H9 (cell line): ENCODE data around the gene LRRC28. TPM values are rescaled to one million over a fixed set of nuclear protein-coding genes. Genes with fewer than 3 reads are reported as not detected.

ENCODE experiments used
- DNase-seq: peaks from one replicate; pipeline ENCODE4 v3.0.0-alpha.2; 2017
- H2AFZ ChIP-seq: one replicate; pipeline ENCODE4 v1.6.1; 2013; ENCODE audit warnings: mild to moderate bottlenecking, low read length, control low read depth, moderate library complexity
- H2AK5ac ChIP-seq: 2 replicates; pipeline ENCODE4 v1.6.1; 2013; ENCODE audit warnings: low read length, control low read depth, mixed read lengths; ENCODE audit not compliant: insufficient read length
- H2BK120ac ChIP-seq: one replicate; pipeline ENCODE4 v1.6.1; 2013; ENCODE audit warnings: low read depth, mild to moderate bottlenecking, low read length, control low read depth, inconsistent platforms; ENCODE audit not compliant: poor library complexity, severe bottlenecking
- H2BK12ac ChIP-seq: 2 replicates; pipeline ENCODE4 v1.6.1; 2013; ENCODE audit warnings: low read length, control low read depth, mixed read lengths, low read depth; ENCODE audit not compliant: insufficient read length
- H2BK15ac ChIP-seq: 2 replicates; pipeline ENCODE4 v1.6.1; 2013; ENCODE audit warnings: low read depth, low read length, control low read depth
- H2BK20ac ChIP-seq: one replicate; pipeline ENCODE4 v1.6.1; 2013; ENCODE audit warnings: low read depth, mild to moderate bottlenecking, low read length, control low read depth, inconsistent platforms; ENCODE audit not compliant: poor library complexity, severe bottlenecking
- H2BK5ac ChIP-seq: 2 replicates; pipeline ENCODE4 v1.6.1; 2013; ENCODE audit warnings: low read length, control low read depth, mixed read lengths; ENCODE audit not compliant: insufficient read length
- H3K14ac ChIP-seq: 2 replicates; pipeline ENCODE4 v1.6.1; 2013; ENCODE audit warnings: low read length, control low read depth; ENCODE audit not compliant: insufficient read depth
- H3K18ac ChIP-seq: 2 replicates; pipeline ENCODE4 v1.6.1; 2013; ENCODE audit warnings: low read depth, mild to moderate bottlenecking, mixed read lengths, low read length, control low read depth; ENCODE audit not compliant: insufficient read length
- H3K23ac ChIP-seq: 2 replicates; pipeline ENCODE4 v1.6.1; 2013; ENCODE audit warnings: low read length, control low read depth, mixed read lengths, low read depth; ENCODE audit not compliant: insufficient read length
- H3K23me2 ChIP-seq: 2 replicates; pipeline ENCODE4 v1.6.1; 2013; ENCODE audit warnings: low read depth, mild to moderate bottlenecking, mixed read lengths, low read length, control low read depth; ENCODE audit not compliant: insufficient read length, poor library complexity, severe bottlenecking
- H3K27ac ChIP-seq: 2 replicates; pipeline ENCODE4 v1.5.1; 2013; ENCODE audit warnings: low read length, control low read depth, mixed read lengths, low read depth; ENCODE audit not compliant: insufficient read length
- H3K27me3 ChIP-seq: 2 replicates; pipeline ENCODE4 v1.6.1; 2013; ENCODE audit warnings: low read length, control low read depth, inconsistent platforms; ENCODE audit not compliant: insufficient read depth
- H3K4ac ChIP-seq: 2 replicates; pipeline ENCODE4 v1.6.1; 2013; ENCODE audit warnings: low read depth, mild to moderate bottlenecking, control low read depth, inconsistent platforms, low read length, moderate library complexity
- H3K4me1 ChIP-seq: 2 replicates; pipeline ENCODE4 v1.6.1; 2013; ENCODE audit warnings: low read length, control low read depth, inconsistent platforms; ENCODE audit not compliant: insufficient read depth
- H3K4me2 ChIP-seq: 2 replicates; pipeline ENCODE4 v1.6.1; 2013; ENCODE audit warnings: low read length, control low read depth, mixed read lengths; ENCODE audit not compliant: insufficient read length, insufficient read depth
- H3K56ac ChIP-seq: 2 replicates; pipeline ENCODE4 v1.6.1; 2013; ENCODE audit warnings: low read depth, mild to moderate bottlenecking, mixed read lengths, low read length, control low read depth; ENCODE audit not compliant: insufficient read length
- H3K79me1 ChIP-seq: 2 replicates; pipeline ENCODE4 v1.6.1; 2013; ENCODE audit warnings: low read depth, mild to moderate bottlenecking, moderate library complexity, low read length, control low read depth, inconsistent platforms; ENCODE audit not compliant: insufficient read depth, poor library complexity, severe bottlenecking
- H3K79me2 ChIP-seq: 2 replicates; pipeline ENCODE4 v1.6.1; 2013; ENCODE audit warnings: low read length, control low read depth, inconsistent platforms; ENCODE audit not compliant: insufficient read depth
- H3K9ac ChIP-seq: 2 replicates; pipeline ENCODE4 v1.6.1; 2013; ENCODE audit warnings: low read length, control low read depth, mixed read lengths; ENCODE audit not compliant: insufficient read length; ENCODE audit errors: extremely low read depth
- H3K9me3 ChIP-seq: one replicate; pipeline ENCODE4 v1.6.1; 2013; ENCODE audit warnings: low read depth, low read length, inconsistent platforms; ENCODE audit not compliant: control insufficient read depth
- H3T11ph ChIP-seq: one replicate; pipeline ENCODE4 v1.6.1; 2013; ENCODE audit warnings: mild to moderate bottlenecking, low read length, control low read depth, inconsistent platforms
- H4K20me1 ChIP-seq: one replicate; pipeline ENCODE4 v1.6.1; 2013; ENCODE audit not compliant: control insufficient read depth, insufficient read length, insufficient read depth
- H4K5ac ChIP-seq: 2 replicates; pipeline ENCODE4 v1.6.1; 2013; ENCODE audit warnings: low read depth, mild to moderate bottlenecking, mixed read lengths, low read length, control low read depth; ENCODE audit not compliant: insufficient read length
- H4K8ac ChIP-seq: replicated peaks from 2 replicates; pipeline ENCODE4 v1.6.1; 2013; ENCODE audit warnings: low read length, control low read depth, mixed read lengths, low read depth; ENCODE audit not compliant: insufficient read length
- H4K91ac ChIP-seq: 2 replicates; pipeline ENCODE4 v1.6.1; 2013; ENCODE audit warnings: low read depth, mild to moderate bottlenecking, moderate library complexity, mixed read lengths, low read length, control low read depth; ENCODE audit not compliant: insufficient read length
- H3K27ac Mint-ChIP-seq, 3 experiments: 2 replicates in 2 of 3; 3 replicates in 1 of 3; pipeline ENCODE4 v1.8.0; 2020 to 2021; ENCODE audit warnings: mixed read lengths in 3 of 3, mild to moderate bottlenecking in 1 of 3, moderate library complexity in 1 of 3
- H3K27me3 Mint-ChIP-seq: 2 replicates; pipeline ENCODE4 v1.8.0; 2021; ENCODE audit warnings: low read depth, mild to moderate bottlenecking, moderate library complexity, mixed read lengths
- H3K36me3 Mint-ChIP-seq, 3 experiments: 2 replicates in 2 of 3; 3 replicates in 1 of 3; pipeline ENCODE4 v1.8.0; 2020 to 2021; ENCODE audit warnings: low read depth in 3 of 3, mixed read lengths in 3 of 3; ENCODE audit not compliant: insufficient read depth in 1 of 3
- H3K4me1 Mint-ChIP-seq, 2 experiments: 2 replicates each; pipeline ENCODE4 v1.8.0; 2020; ENCODE audit warnings: mixed read lengths in 2 of 2
- H3K4me3 Mint-ChIP-seq, 2 experiments: 2 replicates in 1 of 2; 3 replicates in 1 of 2; pipeline ENCODE4 v1.8.0; 2020 to 2021; ENCODE audit warnings: mild to moderate bottlenecking in 2 of 2, mixed read lengths in 2 of 2, moderate library complexity in 1 of 2
- H3K9me3 Mint-ChIP-seq, 2 experiments: 2 replicates in 1 of 2; 3 replicates in 1 of 2; pipeline ENCODE4 v1.8.0; 2020; ENCODE audit warnings: mild to moderate bottlenecking in 2 of 2, mixed read lengths in 2 of 2, moderate library complexity in 1 of 2
- CTCF ChIP-seq: fragments of 200-600 bp; sonication (generic); conservative IDR thresholded peaks from 3 replicates; pipeline ENCODE4 v1.8.0; 2021; ENCODE audit warnings: antibody characterized with exemption, mild to moderate bottlenecking
- WGBS: extraction: QIAGEN DNeasy Blood & Tissue Kit; methylation state at CpG from one replicate; pipeline ENCODE4 v1.1.7; 2013; ENCODE audit warnings: missing lambda C conversion rate, low lambda C conversion rate, mixed read lengths; ENCODE audit not compliant: insufficient read length; ENCODE audit errors: extremely low coverage; 5-methylcytosine and 5-hydroxymethylcytosine counted together
- total RNA-seq: library from RNA; stranded (reverse); gene quantifications from 2 replicates; pipeline ENCODE4 v1.2.1, GENCODE V29; 2021

The LRRC28 gene
- total RNA-seq, 1 experiment from 2014 or later: 17.6 TPM

DNA sequence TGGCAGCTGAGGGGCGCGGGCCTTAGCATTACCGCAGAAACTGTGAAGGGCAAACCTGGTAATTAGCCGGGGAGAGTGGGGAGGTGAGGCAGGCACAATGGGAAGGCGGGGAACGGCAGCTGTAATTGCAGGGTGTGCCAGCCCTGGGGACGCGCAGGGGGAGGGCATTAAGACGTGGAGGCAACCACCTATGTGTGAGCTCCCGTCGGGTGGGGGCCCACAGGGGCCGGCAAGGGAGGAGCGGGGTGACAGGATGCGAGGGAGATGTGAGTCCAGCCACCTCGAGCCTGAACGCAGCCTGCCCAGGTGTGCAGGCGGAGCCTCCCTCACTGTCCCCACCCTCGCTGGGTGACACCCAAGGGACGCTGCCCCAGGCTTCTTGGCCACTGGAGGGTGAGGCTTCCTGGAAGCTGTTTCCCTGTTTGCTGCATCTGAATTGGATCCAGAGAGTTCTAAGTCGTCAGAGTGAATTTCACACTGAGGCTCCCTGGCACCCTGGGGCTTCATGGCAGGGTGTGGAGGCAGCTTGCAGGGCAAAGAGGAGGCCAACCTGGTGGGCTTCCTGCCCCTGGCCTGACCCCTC is 183.9 kb downstream of the LRRC28 start:
- Mint-ChIP-seq H3K27me3 (no peaks in the 10 kb centered on the region; the same call in 1 of the 2 replicates), H3K27ac (no peak overlapping the region; a peak in 2 of 7 replicates), H3K9me3 (no peaks in the 10 kb centered on the region), H3K36me3 (no peaks in the 10 kb centered on the region), H3K4me1 (peaks cover 16 to 29% of the 10 kb centered on the region in 2 experiments), H3K4me3 (no peak overlapping the region)
- H2BK20ac ChIP-seq: no peak overlapping the region
- no peak overlapping the region for H3K18ac ChIP-seq
- no peak overlapping the region for H3K9ac ChIP-seq
- H4K5ac ChIP-seq: no peak overlapping the region
- no peaks in the 10 kb centered on the region for H3K27me3 ChIP-seq
- no peak overlapping the region for H3K27ac ChIP-seq
- no peak overlapping the region for H4K8ac ChIP-seq
- no peak overlapping the region for H3K4ac ChIP-seq
- no peak overlapping the region for H2BK12ac ChIP-seq
- H3K23me2 ChIP-seq: no peaks in the 10 kb centered on the region
- H2BK15ac ChIP-seq: no peak overlapping the region
- WGBS: no CpG with 5 or more reads among the region's 20 CpGs
- H2AFZ ChIP-seq: no peak overlapping the region
- no peak for TF ChIP-seq CTCF
- H3T11ph ChIP-seq: no peak overlapping the region
- H2AK5ac ChIP-seq: no peak overlapping the region
- H4K91ac ChIP-seq: no peak overlapping the region
- no peak overlapping the region for H3K56ac ChIP-seq
- no peaks in the 10 kb centered on the region for H3K79me2 ChIP-seq
- H3K23ac ChIP-seq: no peak overlapping the region
- H3K4me1 ChIP-seq: no peaks in the 10 kb centered on the region
- no peaks in the 10 kb centered on the region for H4K20me1 ChIP-seq
- H3K4me2 ChIP-seq: no peak overlapping the region
- DNase-seq: no peak
- H2BK120ac ChIP-seq: no peak overlapping the region
- no peaks in the 10 kb centered on the region for H3K79me1 ChIP-seq
- no peak overlapping the region; the same call in 1 of the 2 replicates for H3K14ac ChIP-seq
- H2BK5ac ChIP-seq: no peak overlapping the region
- no peaks in the 10 kb centered on the region for H3K9me3 ChIP-seq
